HG03378 (cell line): Measurements from ENCODE around the gene ZKSCAN8.
"Not testable (repeated sequence)": the region's sequence is repeated elsewhere in the genome, so short reads cannot be mapped to it uniquely, and the experiment has no call there.

Source experiments
- ATAC-seq: cut with Tn5 transposase; IDR thresholded peaks from one replicate; pipeline ENCODE4 v1.9.1; 2021; ENCODE audit warnings: mild to moderate bottlenecking, moderate library complexity; ENCODE audit not compliant: unreplicated experiment

The ZKSCAN8 gene

DNA sequence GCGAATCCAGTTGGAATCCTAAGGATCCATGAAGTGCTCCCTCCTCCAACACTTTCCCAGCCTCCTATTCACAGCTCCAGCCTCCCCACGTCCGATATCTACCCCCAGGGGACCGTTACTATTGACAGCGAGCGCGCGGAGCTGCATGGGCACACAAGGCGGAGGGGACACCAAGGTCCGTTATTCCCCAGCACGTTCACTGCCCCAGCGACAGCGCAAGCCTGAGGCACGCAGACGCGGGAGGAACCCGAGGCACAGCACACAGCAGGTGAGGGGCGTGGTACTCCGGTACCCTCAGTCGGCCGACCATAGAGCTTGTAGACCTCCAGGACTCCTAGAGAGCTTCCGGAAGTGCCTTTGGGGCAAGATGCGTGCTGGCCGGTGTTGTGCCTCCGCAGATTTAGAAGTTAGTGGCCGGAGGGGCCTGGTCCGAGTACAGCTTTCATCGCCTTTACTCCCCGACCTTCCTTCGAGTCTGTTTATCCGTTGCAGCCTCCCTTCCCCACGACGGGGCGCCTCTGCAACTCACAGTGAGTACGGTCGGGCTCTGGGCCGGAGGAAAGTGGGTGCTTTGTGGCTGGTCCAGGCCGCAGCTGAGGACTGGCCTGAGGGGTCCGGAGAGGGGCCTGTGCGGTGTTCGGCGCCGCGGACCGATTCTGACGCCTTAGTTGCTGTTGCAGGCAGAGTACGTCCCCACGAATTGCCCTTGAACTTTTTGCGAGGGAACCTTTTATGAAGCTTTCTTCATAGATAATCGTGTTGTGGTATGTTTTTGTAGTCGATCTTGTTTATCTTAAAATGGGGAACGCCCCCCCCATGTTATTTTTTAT lies at the start of gene ZKSCAN8:
Gene ZKSCAN8 (plus strand): TSS at position 384 of the 830 bp plus-strand sequence. CDS start 6,525 bp downstream, outside the sequence.
- ATAC-seq = peak; percentile 73

DNA sequence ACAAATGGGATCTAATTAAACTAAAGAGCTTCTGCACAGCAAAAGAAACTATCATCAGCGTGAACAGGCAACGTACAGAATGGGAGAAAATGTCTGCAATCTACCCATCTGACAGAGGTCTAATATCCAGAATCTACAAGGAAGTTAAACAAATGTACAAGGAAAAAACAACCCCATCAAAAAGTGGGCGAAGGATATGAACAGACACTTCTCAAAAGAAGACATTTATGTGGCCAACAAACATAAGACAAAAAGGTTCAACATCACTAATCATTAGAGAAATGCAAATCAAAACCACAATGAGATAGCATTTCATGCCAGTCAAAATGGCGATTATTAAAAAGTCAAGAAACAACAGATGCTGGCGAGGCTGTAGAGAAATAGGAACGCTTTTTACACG lies 39.5 kb upstream of the ZKSCAN8 start:
- not testable (repeated sequence) for ATAC-seq

DNA sequence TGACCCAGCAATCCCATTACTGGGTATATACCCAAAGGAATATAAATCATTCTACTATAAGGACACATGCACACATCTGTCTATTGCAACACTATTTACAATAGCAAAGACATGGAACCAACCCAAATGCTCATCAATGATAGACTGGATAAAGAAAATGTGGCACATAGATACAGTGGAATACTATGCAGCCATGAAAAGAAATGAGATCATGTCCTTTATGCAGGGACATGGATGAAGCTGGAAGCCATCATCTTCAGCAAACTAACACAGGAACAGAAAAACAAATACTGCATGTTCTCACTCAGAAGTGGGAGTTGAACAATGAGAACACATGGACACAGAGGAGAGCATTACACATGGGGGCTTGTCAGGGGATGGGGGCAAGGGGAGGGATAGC lies 39.0 kb upstream of the ZKSCAN8 start:
- not testable (repeated sequence) for ATAC-seq

DNA sequence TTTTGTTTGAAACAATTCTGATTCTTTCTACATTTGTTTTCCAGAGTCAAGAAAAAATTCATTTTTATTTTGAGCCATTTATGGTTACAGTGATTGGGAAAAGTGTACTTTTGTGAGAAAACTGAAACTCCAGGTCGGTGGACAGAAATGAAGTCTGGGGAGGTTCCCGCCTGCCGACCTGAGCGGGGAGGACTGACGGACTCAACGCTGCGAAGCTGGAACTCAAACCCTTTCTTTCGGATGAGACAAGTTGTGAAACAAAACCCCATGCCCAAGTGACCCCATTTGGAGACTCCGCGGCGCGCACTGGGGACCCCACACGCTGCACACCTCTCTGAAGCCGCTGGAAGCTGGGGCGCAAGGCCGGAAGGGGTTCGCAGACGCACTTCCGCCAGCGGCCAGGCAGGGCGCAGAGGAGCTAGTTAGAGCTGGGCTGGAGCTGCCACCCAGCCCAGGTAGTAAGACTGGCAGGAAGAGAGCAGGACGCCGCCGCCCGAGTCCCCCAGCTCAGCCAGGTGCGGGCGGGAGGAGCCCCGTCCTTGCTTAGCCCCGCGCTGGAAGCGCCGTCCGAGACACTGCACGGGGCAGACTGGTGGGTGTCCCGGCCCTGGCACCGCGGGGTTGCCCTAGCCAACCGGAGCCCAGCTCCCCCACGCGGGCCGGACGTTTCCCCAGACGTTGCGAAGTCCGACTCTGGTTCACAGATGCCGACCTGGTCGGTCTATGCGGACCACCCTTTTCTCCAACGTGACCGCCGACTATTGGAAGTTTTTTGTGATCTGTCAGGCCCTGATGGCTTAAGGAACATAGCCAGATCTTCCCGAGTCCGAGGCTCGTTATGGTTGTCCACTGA lies 37.1 kb upstream of the ZKSCAN8 start:
- peak; percentile 94 for ATAC-seq

DNA sequence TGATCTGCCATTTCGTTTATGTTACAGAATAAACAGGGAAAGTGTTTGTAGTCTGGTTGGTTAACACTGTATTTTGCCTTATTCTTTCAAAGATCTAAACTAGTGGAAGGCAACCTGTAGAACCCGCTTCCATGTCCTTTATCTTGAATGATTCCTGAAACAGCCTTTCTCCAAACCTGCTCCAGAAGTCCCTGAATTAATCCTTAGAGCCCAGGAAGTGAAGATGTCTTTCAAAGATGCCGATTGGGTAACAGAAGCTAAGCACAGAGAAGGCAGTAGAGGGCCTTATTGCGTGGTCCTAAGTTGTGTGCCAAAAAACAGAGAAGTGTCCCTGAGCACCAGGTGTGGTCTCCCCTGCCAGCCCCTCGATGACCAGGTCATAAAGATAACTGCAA lies 36.4 kb upstream of the ZKSCAN8 start:
- no peak for ATAC-seq

DNA sequence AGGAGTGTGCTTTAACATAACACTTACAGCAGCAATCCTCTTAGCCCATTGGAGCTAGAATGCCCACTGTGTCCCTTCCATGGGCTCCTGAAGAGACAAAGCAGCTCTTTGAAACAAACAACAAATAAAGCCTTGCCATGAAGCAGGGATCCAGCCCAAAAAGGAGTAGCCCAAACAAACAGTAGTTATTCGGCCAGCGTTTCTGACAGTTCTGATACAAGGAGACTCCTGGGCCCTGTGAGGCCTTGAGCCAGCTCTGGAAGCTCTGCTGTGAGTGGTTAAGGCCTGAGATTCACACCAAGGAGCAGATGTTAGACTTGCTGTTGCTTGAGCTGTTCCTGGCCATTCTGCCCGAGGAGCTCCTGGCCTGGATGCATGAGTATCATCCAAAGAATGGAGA lies 34.2 kb upstream of the ZKSCAN8 start:
- ATAC-seq = no peak

DNA sequence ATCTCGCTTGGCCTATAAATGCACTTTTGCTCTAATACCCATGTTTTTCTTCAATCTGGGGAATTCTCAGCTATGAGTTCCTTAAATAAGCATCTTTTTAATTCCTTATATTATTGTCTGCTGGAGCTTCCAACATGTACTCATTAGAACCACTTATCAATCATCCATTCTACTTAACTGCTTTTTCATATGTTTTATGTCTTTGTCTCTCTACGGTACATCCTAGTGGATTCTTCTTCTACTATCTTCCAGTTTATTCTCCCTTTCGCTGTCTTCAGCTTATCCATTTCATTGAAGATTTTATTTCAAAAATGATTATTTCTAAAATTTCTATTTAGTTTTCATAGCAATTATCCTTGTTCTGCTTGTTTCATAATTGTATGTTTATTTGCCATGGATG lies 29.7 kb upstream of the ZKSCAN8 start:
- no peak for ATAC-seq

DNA sequence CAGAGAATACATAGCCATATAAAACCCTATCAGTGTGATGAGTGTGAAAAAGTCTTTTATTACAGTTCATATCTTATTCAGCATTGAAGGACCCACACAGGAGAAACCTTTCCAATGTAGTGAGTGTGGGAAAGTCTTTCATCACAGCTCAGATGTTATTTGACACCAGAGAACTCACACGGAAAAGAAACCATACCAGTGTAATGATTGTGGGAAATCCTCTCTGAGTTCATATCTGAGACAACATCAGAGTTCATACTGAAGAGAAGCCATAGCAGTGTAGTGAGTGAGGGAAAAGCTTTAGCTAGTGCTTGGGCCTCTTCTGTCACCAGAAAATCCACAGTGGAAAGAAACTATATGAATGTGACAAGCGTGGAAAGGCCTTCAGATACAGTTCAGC lies 25.9 kb upstream of the ZKSCAN8 start:
- no peak for ATAC-seq

DNA sequence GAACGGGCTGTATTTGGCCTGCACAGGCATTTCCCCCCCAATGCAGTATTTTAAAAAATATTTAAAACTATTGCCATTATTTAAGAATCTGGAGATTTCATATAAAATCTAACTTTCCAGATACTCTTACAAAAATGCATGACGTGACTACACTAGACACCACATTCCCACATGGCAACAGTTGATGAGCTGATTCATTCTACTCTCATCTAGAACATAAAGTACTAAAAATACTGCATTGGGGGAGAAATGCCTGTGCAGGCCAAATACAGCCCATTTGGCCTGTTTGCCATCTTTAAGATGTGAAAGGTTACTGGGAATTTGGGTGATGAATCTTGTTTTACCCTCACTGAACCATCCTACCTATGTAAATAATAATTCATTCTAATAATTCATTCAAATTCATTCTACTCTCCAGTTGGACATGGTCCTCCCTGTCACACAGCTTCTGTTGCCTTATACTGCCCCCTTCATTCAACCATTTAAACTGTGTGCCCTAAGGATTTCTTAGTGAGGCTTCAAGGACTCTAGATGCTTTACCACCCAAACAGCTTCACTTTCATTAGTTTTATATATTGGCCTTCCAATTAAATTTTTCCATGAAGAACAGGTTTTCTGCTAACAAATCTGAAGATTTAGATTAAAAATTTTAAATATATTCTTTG lies 24.2 kb upstream of the ZKSCAN8 start:
- ATAC-seq = no peak

DNA sequence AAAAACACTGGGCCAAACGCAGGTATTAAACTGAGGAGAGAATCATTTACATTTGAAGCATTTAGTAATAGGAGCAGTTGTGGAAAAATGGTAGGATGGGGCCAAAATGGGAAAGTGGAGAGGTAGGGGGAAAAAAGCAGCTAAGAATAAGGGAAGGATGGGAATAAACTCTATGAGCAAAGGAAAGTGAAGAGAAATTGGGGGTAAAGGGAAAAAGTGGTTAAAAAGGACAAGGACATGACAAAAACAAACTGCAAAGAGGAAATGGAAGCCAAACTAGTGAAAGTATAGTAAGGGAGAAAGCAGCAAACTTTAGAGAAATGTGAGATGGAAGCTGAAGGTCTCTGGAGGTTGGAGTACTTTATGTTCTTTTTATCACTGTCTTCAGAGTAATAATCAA lies 23.5 kb upstream of the ZKSCAN8 start:
- no peak for ATAC-seq

DNA sequence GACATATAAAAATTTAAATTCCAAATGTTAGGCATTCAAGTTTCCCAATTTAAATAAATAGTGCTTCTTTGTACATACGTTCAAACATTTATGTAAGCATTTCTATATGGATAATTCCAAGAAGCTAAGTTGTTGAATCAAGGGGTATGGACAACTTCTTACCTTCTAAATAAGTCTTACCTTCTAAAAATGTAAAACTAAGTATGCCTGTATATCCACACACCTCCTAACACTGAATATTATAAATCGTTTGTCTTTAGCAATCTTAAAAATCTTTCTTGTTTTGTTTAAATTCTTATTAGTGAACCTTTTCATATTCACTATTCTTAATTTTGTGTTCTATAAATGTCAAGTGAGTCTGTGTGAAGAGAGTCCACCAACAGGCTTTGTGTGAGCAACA lies 19.8 kb upstream of the ZKSCAN8 start:
- no peak for ATAC-seq

DNA sequence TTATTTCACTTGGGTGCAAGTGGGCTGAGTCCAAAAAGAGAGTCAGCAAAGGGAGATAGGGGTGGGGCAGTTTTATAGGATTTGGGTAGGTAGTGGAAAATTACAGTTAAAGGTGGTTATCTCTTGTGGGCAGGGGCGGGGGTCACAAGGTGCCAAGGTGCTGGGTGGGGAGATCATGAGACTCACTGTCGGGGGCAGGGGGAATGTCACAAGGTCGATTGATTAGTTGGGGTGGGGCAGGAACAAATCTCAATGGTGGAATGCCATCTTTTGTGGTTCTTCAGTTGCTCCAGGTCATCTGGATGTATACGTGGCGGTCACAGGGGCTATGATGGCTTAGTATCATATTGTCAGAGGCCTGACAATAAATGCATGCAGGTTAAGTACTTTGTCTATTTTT lies 19.4 kb upstream of the ZKSCAN8 start:
- not testable (repeated sequence) for ATAC-seq

DNA sequence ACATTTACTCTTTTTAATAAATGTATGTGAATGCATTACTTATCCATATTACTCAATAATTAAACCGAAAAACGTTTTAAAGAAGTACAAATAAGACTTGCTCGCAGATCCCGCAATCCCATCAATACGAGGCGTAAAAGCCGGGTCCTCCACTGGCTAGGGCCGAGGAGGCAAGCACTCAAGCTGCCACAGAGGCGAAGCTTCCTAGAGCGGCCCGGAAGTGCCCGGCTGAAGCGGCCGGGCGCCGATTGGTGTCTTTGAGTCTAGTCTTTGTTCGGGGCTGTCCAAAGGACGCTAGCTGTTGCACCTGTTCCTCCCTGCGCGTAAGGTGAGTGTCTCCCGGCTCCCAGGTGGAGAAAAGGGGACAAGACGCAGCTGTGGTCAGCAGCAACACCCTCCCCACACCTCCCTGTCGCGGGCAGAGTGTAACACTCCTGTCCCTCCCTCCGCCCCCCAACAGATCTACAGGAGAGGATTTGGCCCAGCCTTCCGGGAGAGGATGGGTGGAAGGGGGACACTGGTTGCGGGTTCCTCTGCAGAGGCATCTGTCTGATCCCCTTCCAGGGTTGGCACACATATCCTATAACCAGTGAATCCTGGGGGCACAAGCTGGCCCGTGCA lies 17.2 kb upstream of the ZKSCAN8 start, which contains the start of gene ZSCAN16:
Gene ZSCAN16 (plus strand): TSS at position 260 of the 621 bp plus-strand sequence. CDS start 835 bp downstream, outside the sequence.
- ATAC-seq = peak; percentile 78

DNA sequence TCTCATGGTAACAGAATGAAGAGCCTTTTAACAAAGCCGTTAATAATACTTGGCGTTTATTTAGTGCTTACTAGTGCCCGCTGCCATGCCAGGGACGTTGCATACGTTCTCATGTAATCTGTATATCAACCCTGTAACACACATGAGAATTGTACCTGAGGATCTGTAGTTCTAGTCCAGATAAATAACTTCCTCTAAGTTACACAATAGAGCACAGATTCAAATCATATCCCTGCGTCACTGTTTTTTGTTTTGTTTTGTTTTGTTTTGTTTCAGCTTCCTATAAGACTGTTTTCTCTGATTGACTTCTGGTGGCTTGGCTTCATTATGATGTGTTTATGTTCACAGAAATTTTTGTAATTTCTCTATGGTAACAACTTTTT lies 16.7 kb upstream of the ZKSCAN8 start:
- ATAC-seq = no peak

DNA sequence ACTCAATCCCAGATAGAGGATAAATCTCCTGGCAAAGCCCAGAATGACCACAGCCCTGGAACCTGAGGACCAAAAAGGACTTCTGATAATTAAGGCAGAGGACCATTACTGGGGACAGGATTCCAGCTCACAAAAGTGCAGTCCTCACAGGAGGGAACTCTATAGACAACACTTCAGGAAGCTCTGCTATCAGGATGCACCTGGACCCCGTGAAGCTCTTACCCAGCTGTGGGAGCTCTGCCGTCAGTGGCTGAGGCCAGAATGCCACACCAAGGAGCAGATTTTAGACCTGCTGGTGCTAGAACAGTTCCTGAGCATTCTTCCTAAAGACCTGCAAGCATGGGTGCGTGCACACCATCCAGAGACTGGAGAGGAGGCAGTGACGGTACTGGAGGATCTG lies 16.3 kb upstream of the ZKSCAN8 start:
- ATAC-seq = no peak

DNA sequence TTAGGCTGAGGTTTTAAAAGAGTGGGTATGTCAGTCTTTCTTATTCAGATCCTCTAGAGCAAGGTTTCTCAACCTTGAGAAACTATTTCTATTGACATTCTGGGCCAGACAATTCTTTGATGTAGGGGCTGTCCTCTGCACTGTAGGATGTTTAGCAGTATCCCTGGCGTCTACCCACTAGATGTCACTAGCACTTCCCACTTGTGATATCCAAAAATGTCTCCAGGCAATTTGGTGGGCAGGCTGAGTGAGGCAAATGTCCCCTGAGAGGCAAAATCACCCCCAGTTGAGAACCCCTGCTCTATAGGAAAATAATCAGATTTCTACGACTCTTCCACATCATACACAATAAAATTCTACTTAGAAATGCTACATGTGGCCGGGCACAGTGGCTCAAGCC lies 7.7 kb upstream of the ZKSCAN8 start:
- no peak for ATAC-seq

DNA sequence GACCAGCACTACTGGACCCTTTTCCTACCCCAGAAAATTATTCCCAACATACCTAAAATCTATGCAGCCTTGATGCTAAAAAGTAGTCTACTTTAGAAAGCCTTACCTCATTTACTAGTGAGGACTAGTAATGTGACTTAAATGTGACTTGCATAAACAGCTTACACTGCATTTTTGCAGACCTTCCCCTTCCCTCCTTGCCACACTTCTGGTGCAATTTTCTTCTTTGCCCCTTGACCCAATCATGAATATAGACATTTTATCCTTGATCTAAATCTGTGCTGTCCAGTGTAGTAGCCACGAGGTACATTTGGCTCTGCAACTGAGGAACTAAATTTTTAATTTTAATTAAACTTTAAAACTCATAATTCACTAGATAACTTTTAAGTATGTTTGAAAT lies 7.0 kb upstream of the ZKSCAN8 start:
- ATAC-seq = no peak

DNA sequence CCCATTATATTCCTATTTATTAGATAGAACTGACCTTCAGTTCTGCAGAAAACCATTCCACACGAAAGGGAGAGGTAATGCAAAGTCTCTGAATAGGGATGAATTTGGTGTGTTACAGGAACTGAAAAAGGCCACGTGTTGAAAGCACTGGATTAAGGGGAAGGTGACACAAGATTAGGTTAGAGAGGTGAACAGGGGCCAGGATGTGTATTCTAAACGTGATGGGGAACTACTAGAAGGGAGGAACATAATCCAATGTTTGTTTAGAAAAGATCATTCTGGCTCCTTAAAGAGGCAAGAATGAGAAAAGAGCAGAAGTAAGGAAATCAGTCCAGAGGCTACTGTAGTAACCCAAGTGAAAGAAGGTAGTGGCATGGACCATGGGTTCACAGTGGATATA lies 6.3 kb upstream of the ZKSCAN8 start:
- no peak for ATAC-seq

DNA sequence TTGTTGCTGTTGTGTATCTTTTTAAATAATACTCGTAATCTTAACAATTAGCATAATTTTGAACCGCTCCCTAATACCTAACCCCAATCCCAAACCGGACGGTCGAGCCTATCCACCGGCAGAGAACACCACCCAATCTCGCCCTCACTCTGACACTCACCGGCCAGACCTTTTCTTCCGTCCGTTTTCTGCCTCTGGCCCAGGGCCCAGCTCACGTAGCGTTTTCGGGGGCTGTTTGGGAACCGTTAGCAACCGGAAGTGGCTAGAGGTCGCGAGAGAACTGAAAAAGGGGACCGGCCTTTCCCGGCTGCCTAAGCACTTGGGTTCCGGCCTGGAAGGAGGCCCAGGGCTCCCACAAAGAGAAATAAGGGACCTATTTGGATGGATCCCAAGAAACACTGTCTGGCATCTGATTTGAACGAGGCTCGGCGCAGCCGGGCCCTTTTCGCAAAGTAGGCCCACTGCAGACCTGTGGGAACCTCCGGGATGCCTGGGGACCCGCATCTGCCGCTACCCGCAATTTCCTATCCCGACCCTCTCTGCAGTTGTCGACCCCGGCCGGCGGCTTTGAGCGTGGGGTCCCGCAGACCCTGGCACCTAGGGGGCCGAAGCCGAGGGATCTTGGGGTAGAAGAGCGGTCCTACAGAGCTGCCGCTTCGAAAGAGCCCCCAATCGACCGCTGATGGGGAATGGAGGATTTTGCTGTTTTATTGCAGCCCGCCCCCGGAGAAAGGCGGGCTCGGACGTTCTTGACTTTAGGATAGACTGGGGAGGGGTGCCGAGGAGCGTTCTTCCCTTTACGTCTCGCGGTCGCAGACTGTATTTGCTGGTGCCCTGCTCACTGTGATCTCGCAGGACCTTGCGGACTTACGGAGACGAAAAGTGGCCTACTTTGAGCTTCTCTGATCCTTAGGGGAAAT lies 4.8 kb upstream of the ZKSCAN8 start:
- peak; percentile 44 for ATAC-seq

DNA sequence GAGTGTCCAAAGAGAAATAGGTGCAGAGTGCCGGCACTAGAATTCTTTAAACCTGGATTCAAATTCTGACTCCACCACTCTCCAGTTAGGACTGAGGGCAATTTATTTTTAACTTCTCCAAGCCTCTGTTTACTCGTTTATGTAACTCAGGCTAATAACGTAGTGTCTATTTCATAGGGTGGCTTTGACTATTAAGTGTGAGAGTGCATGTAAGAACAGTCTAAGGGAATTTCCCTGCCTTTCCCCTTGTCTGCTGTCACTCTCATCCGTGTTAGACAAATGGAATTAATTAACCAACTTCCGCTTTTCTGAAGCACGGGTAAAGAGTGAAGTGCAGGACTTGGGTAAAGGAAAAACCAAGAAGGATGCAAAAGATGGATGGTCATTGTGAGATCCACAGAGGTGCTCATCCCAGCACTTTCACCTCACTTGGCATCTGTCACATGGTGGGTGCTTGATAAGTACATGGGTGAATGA lies 4.1 kb upstream of the ZKSCAN8 start:
- peak; percentile 37 for ATAC-seq
